CD14-positive monocyte (primary cell): ENCODE results near the gene HIF3A. TPM values are rescaled to one million over a fixed set of nuclear protein-coding genes. Genes with fewer than 3 reads are reported as not detected.

Experiments
- DNase-seq, 3 donors: peaks; one replicate each; pipeline ENCODE4 v3.0.0-alpha.2; 2011 to 2022
- H2AFZ ChIP-seq: 2 replicates; pipeline ENCODE4 v1.6.0; 2012; ENCODE audit warnings: mild to moderate bottlenecking, low read depth, low read length, inconsistent platforms; ENCODE audit not compliant: insufficient read depth, poor library complexity, severe bottlenecking
- H3K27ac ChIP-seq, 2 donors: 1 replicate in 1 of 2; 2 replicates in 1 of 2; pipeline ENCODE4 v1.5.1; 2012 to 2013; ENCODE audit warnings: low read length in 2 of 2, control low read depth in 1 of 2, inconsistent platforms in 1 of 2, low read depth in 1 of 2, mild to moderate bottlenecking in 1 of 2
- H3K27me3 ChIP-seq, 2 donors: one replicate each; pipeline versions ENCODE4 v1.6.0 to v1.6.1; 2011 to 2013; ENCODE audit warnings: low read length in 2 of 2; ENCODE audit not compliant: control insufficient read depth in 2 of 2, insufficient read depth in 2 of 2
- H3K36me3 ChIP-seq, 2 donors: replicated peaks in 1 of 2; 1 replicate in 1 of 2; 2 replicates in 1 of 2; pipeline versions ENCODE4 v1.5.1 to v1.6.1; 2012 to 2013; ENCODE audit warnings: low read length in 2 of 2, control low read depth in 1 of 2, inconsistent platforms in 1 of 2, mild to moderate bottlenecking in 1 of 2; ENCODE audit not compliant: insufficient read depth in 2 of 2, control insufficient read depth in 1 of 2
- H3K4me1 ChIP-seq, 2 donors: 1 replicate in 1 of 2; 2 replicates in 1 of 2; pipeline versions ENCODE4 v1.5.1 to v1.6.1; 2012 to 2013; ENCODE audit warnings: low read length in 2 of 2, control low read depth in 1 of 2, inconsistent platforms in 1 of 2, mild to moderate bottlenecking in 1 of 2, moderate library complexity in 1 of 2; ENCODE audit not compliant: insufficient read depth in 2 of 2, control insufficient read depth in 1 of 2
- H3K4me2 ChIP-seq: replicated peaks from 2 replicates; pipeline ENCODE3; 2012; ENCODE audit warnings: low read length, moderate library complexity, mild to moderate bottlenecking; ENCODE audit not compliant: poor library complexity, severe bottlenecking; ENCODE audit errors: extremely low read depth
- H3K4me3 ChIP-seq, 3 experiments: fragments of 200-600 bp in 1 of 3; sonication (generic) in 1 of 3; replicated peaks in 1 of 3; 1 replicate in 2 of 3; 2 replicates in 1 of 3; pipeline ENCODE4 v1.5.1; 2011 to 2013; ENCODE audit warnings: low read length in 3 of 3, mild to moderate bottlenecking in 3 of 3, control low read depth in 2 of 3, low read depth in 2 of 3, inconsistent platforms in 1 of 3, moderate library complexity in 1 of 3
- H3K79me2 ChIP-seq: 2 replicates; pipeline ENCODE4 v1.6.0; 2012; ENCODE audit warnings: mild to moderate bottlenecking, control low read depth, inconsistent platforms, low read length, moderate library complexity; ENCODE audit not compliant: insufficient read depth
- H3K9ac ChIP-seq: 2 replicates; pipeline ENCODE4 v1.6.0; 2017; ENCODE audit warnings: low read length, mild to moderate bottlenecking; ENCODE audit not compliant: insufficient read depth, poor library complexity, severe bottlenecking
- H3K9me3 ChIP-seq, 2 donors: replicated peaks in 1 of 2; 1 replicate in 1 of 2; 2 replicates in 1 of 2; pipeline versions ENCODE4 v1.5.1 to v1.6.1; 2012 to 2013; ENCODE audit warnings: low read length in 2 of 2, control low read depth in 1 of 2; ENCODE audit not compliant: control insufficient read depth in 1 of 2, insufficient read depth in 1 of 2
- H4K20me1 ChIP-seq: 2 replicates; pipeline ENCODE4 v1.6.0; 2012; ENCODE audit warnings: mild to moderate bottlenecking, low read length, control low read depth, moderate library complexity; ENCODE audit not compliant: insufficient read depth
- H3K27ac Mint-ChIP-seq, 7 donors: one replicate each; pipeline ENCODE4 v1.8.0; 2020; ENCODE audit warnings: mild to moderate bottlenecking in 7 of 7, mixed read lengths in 7 of 7, moderate library complexity in 6 of 7, inconsistent platforms in 2 of 7
- H3K27me3 Mint-ChIP-seq, 3 donors: one replicate each; pipeline ENCODE4 v1.8.0; 2021 to 2022; ENCODE audit warnings: low read depth in 3 of 3, mild to moderate bottlenecking in 3 of 3, mixed read lengths in 3 of 3, moderate library complexity in 3 of 3, inconsistent platforms in 1 of 3
- H3K36me3 Mint-ChIP-seq, 2 donors: one replicate each; pipeline ENCODE4 v1.8.0; 2020; ENCODE audit warnings: mixed read lengths in 2 of 2, inconsistent platforms in 1 of 2, mild to moderate bottlenecking in 1 of 2
- H3K4me1 Mint-ChIP-seq: one replicate; pipeline ENCODE4 v1.8.0; 2020; ENCODE audit warnings: mild to moderate bottlenecking, mixed read lengths
- H3K4me3 Mint-ChIP-seq, 2 donors: one replicate each; pipeline ENCODE4 v1.8.0; 2020; ENCODE audit warnings: mild to moderate bottlenecking in 2 of 2, mixed read lengths in 2 of 2, moderate library complexity in 1 of 2
- H3K9me3 Mint-ChIP-seq, 7 donors: one replicate each; pipeline ENCODE4 v1.8.0; 2020 to 2022; ENCODE audit warnings: mixed read lengths in 7 of 7, mild to moderate bottlenecking in 6 of 7, moderate library complexity in 6 of 7, inconsistent platforms in 2 of 7
- CTCF ChIP-seq: fragments of 200-600 bp; IDR thresholded peaks from one replicate; pipeline ENCODE4 v1.8.0; 2022; ENCODE audit warnings: antibody characterized with exemption, mild to moderate bottlenecking
- WGBS: methylation state at CpG from one replicate; pipeline ENCODE4 v1.1.5; 2013; ENCODE audit warnings: missing lambda C conversion rate; ENCODE audit not compliant: insufficient coverage; 5-methylcytosine and 5-hydroxymethylcytosine counted together
- intact Hi-C, 2 donors: fragments of 100-400 bp; cut with micrococcal nuclease; formaldehyde crosslinking; loops; one replicate each; pipeline versions ENCODE4 v1.15.0 to v1.15.1; 2023
- polyA plus RNA-seq, 3 donors: library from polyadenylated mRNA; depleted of rRNA in 1 of 3; unstranded in 2 of 3; stranded (reverse) in 1 of 3; fragments of 300-500 nt in 2 of 3; fragments of >200 nt in 1 of 3; fragmentation: Illumina TruSeq in 2 of 3; gene quantifications; 1 replicate in 2 of 3; 2 replicates in 1 of 3; pipeline ENCODE4 v1.2.3, GENCODE V29; 2012 to 2021

Gene HIF3A
- polyA plus RNA-seq, 3 donors: not detected

GRCh38 chr19:46357846-46358583, 61.2 kb downstream of the HIF3A start:
- Mint-ChIP-seq H3K4me1 (no peaks in the 10 kb centered on the region), H3K27me3 (peaks cover 0 to 2% (median 0%) of the 10 kb centered on the region in 3 donors), H3K4me3 (no peak overlapping the region), H3K36me3 (peaks cover 46 to 63% of the 10 kb centered on the region in 2 donors), H3K27ac (no peak overlapping the region), H3K9me3 (no peaks in the 10 kb centered on the region)
- TF ChIP-seq CTCF: no peak
- Histone ChIP-seq H3K27me3 (no peaks in the 10 kb centered on the region), H3K9me3 (no peaks in the 10 kb centered on the region), H3K4me2 (no peak overlapping the region), H4K20me1 (peaks cover 23% of the 10 kb centered on the region), H3K36me3 (peaks cover 26 to 62% of the 10 kb centered on the region in 2 donors), H3K4me3 (no peak overlapping the region), H3K79me2 (peaks cover 24% of the 10 kb centered on the region), H3K9ac (no peak overlapping the region), H2AFZ (no peak overlapping the region), H3K4me1 (no peaks in the 10 kb centered on the region), H3K27ac (no peak overlapping the region)
- intact Hi-C loops: no loop called here
- no peak for DNase-seq
- no CpG with 5 or more reads among the region's 7 CpGs for WGBS

- H3K27ac Mint-ChIP-seq: no peak overlapping the region
- Histone ChIP-seq H3K9me3 (no peaks in the 10 kb centered on the region), H2AFZ (no peak overlapping the region), H3K36me3 (peaks cover 11 to 63% of the 10 kb centered on the region in 2 donors), H3K27me3 (no peaks in the 10 kb centered on the region), H3K4me1 (no peaks in the 10 kb centered on the region), H3K27ac (no peak overlapping the region), H3K4me3 (no peak overlapping the region), H3K4me2 (no peak overlapping the region), H4K20me1 (peaks cover 31% of the 10 kb centered on the region), H3K9ac (no peak overlapping the region), H3K79me2 (peaks cover 40% of the 10 kb centered on the region)
- no peak for DNase-seq
- TF ChIP-seq CTCF: no peak
- no CpG with 5 or more reads among the region's 2 CpGs for WGBS
- H3K27me3 Mint-ChIP-seq: peaks cover 0 to 1% (median 0%) of the 10 kb centered on the region in 3 donors
- H3K9me3 Mint-ChIP-seq: no peaks in the 10 kb centered on the region
- H3K4me3 Mint-ChIP-seq: no peak overlapping the region
- intact Hi-C loops: no loop called here
- H3K4me1 Mint-ChIP-seq: no peaks in the 10 kb centered on the region
- peaks cover 38 to 59% of the 10 kb centered on the region in 2 donors for H3K36me3 Mint-ChIP-seq
Measured at GRCh38 chr19:46361915-46362314, 65.1 kb downstream of the HIF3A start.
